LNCAP (cell line): ENCODE results near the gene KIF19.

ENCODE experiments used
- CTCF ChIP-seq: fragments of 450-650 bp; IDR thresholded peaks from 2 replicates; pipeline ENCODE4 v1.5.1; 2017; ENCODE audit warnings: mild to moderate bottlenecking

KIF19 gene

GRCh38 chr17:74326506-74326905, 480 bp downstream of the KIF19 start:
- no peak for TF ChIP-seq CTCF

- TF ChIP-seq CTCF, result no peak
Observed at GRCh38 chr17:74328487-74328886, 2.5 kb downstream of the KIF19 start.

- TF ChIP-seq CTCF, result no peak
Observed at GRCh38 chr17:74329378-74329777, 3.4 kb downstream of the KIF19 start.

- no peak for TF ChIP-seq CTCF
Observed at GRCh38 chr17:74330446-74330845, 4.4 kb downstream of the KIF19 start.

- TF ChIP-seq CTCF, result no peak
Observed at GRCh38 chr17:74332017-74332650, 6.1 kb downstream of the KIF19 start.

GRCh38 chr17:74332763-74333283, 6.8 kb downstream of the KIF19 start:
- TF ChIP-seq CTCF, result no peak

- no peak for TF ChIP-seq CTCF
Observed at GRCh38 chr17:74334393-74335039, 8.5 kb downstream of the KIF19 start.
